GM21529 (cell line): ENCODE measurements around the gene GOSR1.
"Not testable (repeated sequence)": the region's sequence is repeated elsewhere in the genome, so short reads cannot be mapped to it uniquely, and the experiment has no call there.

ENCODE experiments used
- ATAC-seq: cut with Tn5 transposase; IDR thresholded peaks from one replicate; pipeline ENCODE4 v1.9.1; 2021; ENCODE audit not compliant: unreplicated experiment

GOSR1 gene

DNA sequence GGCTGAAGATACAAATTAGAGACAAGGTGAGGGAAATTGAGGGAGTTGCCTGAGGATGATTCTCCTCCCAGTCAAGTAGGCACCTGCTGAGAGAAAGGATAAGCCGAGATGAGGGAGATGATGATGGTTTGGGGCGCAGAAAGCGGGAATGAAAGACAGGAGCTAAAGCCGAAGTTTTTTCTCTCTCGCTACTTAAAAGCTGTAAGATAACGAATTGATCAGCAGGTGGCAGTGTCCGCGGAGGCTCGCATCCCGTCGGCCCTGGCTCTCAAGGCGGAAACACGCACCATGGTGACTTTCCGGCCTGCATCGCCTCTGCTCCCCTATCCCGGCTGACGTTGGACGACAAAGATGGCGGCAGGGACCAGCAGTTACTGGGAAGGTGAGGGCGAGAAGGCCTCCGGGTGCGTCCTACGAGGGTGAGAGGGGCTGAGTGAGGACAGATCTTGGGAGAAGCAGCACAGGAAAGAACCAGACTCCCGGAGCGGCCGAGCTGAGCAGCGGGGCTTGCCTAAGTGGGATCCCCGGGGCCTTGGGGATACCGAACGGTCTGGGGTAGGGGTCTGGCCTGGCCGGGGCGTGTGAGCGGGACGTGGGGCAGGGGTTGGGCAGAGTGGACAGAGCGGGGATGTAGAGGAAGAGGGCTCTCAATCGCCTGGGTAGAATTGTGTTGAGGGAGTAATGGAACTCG, at the start of gene GOSR1:
Gene GOSR1, plus strand, starts transcription at position 326 of the 691 bp plus-strand sequence. Its CDS starts 26 bp downstream, at position 352.
- ATAC-seq, result peak; percentile 94

DNA sequence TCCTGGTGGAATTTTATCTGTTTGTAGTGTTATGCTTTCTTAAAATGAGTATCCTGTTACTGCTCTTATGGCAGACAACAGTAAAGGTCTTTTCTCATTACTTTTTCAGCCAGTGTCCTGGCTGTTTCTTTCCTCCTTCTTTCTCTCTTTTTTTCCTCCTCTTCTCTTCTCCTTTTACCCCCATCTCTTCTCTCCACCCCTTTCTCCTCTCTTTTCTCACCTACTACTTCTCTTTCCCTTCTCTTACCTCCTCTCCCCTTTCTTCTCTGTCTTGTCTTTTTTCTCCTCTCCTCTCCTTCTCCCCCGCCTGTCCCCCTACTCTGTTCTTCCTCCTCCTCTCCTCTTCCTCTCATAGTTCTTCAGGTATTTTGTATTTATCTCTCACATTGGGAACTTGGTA, 49.6 kb upstream of the GOSR1 start:
- no peak for ATAC-seq

- ATAC-seq, result no peak
Measured at GRCh38 chr17:30429155-30429554, 48.1 kb upstream of the GOSR1 start.

- no peak for ATAC-seq
Measured at GRCh38 chr17:30433514-30433913, 43.7 kb upstream of the GOSR1 start.

GRCh38 chr17:30436729-30437128, 40.5 kb upstream of the GOSR1 start:
- ATAC-seq, result no peak

DNA sequence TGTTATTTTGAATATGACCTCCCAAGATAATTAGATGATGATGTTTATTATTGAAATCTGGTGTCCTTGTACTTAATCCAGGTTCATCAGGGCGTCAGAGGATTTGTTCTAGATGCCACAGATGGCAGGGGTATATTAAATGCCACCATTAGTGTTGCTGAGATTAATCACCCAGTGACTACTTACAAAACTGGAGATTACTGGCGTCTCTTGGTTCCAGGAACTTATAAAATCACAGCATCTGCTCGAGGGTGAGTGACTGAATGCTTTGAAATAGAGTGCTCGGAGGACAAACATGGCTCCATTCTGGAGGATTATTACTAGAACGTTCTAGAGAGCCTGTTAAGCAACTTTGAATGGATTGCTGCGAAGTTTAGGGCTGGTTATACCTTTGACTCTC, 33.5 kb upstream of the GOSR1 start:
- no peak for ATAC-seq

DNA sequence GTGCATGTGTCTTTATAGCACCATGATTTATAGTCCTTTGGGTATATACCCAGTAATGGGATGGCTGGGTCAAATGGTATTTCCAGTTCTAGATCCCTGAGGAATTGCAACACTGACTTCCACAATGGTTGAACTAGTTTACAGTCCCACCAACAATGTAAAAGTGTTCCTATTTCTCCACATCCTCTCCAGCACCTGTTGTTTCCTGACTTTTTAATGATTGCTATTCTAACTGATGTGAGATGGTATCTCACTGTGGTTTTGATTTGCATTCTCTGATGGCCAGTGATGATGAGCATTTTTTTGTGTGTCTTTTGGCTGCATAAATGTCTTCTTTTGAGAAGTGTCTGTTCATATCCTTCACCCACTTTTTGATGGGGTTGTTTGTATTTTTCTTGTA, 30.6 kb upstream of the GOSR1 start:
- not testable (repeated sequence) for ATAC-seq

- no peak for ATAC-seq
Measured at GRCh38 chr17:30449480-30449879, 27.7 kb upstream of the GOSR1 start.

DNA sequence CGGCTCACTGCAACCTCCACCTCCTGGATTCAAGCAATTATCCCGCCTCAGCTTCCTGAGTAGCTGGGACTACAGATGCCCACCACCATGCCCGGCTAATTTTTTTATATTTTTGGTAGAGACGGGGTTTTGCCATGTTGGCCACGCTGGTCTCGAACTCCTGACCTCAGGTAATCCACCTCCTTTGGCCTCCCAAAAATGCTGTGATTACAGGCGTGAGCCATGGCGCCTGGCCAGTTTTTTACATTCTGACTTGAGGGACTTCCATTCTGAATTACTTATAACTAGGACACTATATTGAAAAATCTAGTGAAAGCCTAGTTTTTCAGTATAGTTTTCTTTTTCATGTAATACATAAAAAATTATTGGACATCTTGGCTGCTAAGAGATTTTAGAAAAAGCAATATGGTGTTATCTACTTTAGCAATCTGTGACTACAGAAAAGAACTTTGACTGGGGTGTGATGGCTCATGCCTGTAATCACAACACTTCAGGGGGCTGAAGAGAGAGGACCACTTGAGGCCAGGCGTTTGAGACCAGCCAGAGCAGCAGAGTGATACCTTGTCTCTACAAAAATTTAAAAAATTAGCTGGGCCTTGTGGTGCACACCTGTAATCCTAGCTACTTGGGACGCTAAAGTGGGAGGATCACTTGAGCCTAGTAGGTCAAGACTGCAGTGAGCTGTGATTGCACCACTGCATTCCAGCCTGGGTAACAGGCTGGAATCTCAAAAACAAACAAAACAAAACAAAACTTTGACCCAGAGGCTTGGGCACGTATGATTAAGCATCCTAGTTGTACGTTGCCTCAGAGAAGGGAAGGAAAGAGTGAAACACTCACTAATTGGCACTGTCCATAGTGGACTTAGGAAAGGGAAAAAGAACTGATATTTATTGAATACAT, 26.8 kb upstream of the GOSR1 start:
- ATAC-seq, result no peak

- ATAC-seq, result no peak
Measured at GRCh38 chr17:30454635-30455034, 22.6 kb upstream of the GOSR1 start.

DNA sequence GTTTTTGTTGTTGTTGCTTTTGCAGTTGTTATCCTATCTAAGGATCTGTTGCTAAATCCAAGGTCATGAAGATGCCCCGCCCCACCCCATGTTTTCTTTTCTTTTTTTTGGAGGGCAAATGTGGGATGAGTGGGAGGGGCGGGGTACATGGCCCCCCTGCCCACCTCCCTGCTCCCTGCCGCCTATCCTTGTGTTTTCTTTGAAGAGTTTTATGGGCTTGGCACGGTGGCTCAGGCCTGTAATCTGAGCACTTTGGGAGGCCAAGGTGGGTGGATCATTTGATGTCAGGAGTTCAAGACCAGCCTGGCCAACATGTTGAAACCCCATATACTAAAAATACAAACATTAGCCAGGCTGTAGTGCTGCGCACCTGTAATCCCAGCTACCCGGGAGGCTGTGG, 18.8 kb upstream of the GOSR1 start:
- ATAC-seq, result no peak

DNA sequence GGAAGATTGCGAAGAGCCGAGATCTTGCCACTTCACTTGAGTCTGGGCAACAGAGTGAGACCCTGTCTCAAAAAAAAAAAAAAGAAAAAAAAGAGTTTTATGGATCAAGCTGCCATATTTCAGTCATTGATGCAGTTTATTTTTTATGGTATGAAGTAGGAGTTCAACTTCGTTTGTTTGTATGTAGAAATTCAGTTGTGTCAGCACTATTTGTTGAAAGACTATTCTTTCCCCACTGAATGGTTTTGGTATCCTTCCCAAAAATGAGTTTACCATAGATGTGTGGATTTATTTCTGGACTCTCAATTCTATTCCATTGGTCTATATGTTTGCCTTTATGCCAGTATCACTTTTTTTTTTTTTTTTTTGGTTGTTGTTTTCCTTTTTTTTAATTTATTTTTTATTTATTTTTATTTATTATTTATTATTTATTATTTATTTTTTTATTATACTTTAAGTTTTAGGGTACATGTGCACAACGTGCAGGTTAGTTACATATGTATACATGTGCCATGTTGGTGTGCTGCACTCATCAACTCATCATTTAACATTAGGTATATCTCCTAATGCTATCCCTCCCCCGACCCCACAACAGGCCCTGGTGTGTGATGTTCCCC, 18.3 kb upstream of the GOSR1 start:
- not testable (repeated sequence) for ATAC-seq

DNA sequence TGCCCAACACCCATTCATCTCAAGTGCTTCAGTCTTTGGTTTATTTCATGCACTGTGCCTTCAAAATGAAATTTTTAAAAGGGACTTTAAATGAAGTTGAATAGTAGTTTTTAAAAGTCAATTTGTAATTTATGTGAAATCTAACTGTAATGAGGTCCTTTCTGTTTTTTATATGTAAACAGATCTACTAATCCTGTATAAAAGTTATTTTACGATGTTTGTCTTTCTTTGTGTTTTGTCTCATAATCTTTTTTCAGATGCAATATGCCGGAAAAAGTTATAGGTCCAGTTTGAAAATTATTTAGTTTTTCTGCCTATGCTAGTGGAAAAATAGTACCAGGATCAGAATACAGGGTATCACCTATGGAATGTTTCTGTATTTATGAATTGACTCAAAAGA, 8.7 kb upstream of the GOSR1 start:
- ATAC-seq, result no peak

- ATAC-seq, result no peak
Measured at GRCh38 chr17:30472238-30472890, 4.8 kb upstream of the GOSR1 start.

DNA sequence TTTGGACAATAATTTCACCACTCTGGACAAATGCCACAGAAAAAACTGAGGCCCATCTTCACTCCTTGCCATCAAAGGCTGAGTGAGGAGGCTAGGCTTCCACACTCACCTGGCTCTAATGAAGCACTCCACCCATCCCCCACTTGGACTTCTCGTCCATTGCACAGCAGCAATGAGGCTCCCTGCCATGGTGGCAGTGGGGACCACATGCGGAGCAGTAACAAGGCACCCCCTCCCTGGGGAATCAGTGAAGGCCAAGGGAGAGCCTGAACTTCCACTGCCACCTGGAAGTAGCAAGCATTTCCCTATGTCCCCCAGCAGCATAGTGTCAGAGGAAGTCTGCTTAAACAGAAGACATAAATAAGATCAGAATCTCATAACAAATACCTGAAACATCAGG, 2.0 kb upstream of the GOSR1 start:
- ATAC-seq, result no peak

DNA sequence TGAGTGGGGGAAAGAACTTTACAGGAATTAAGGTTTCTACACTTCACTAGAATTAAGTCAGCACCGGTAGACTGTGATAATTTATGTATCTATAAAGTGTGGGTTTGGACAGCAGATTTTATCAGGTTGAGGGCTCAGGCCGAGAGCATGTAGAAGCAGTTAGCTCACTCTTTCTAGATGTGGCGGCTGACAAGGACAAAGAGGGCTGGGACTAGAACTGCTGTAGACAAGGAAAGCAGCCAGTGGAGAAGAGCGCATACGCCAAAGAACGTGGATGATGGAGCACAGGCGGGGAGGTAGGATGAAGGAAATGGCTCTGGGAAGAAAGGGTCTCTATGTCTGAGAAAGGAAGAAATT, 504 bp upstream of the GOSR1 start:
- peak; percentile 14 for ATAC-seq

DNA sequence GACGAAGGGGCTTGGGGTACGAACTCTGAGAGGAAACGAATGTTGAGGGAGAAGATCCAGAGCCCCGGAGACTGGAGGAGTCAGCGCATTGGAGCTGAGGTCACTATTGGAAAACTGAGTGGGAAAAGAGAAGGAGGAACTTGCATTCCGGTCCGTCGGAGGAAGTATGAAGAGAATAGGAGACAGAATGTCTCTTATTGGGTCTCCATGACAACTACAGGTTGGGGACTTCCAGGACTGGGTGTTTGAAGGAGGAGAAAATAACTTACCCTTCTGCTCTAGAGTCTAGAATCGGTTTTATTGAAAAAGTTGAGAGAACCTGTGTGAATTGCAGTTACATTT, 537 bp downstream of the GOSR1 start:
- peak; percentile 12 for ATAC-seq

DNA sequence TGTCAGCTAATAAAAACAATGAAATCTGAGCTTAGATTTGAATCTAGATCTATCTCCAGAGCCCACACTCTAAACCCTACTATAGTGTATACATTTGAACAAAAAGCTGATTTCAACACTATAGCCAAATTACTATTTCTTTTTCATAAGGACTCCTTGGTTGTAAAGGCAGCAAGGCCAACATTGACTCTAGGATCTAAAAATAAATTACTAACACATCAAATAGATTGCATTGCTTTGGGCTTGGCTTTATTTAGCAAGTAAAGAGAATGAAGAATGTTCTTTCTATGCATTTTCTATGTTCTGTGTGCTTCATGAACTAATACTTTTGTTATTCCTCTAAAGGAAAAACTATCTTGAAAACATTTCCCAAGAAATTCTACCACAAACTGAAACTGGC, 5.3 kb downstream of the GOSR1 start:
- no peak for ATAC-seq

DNA sequence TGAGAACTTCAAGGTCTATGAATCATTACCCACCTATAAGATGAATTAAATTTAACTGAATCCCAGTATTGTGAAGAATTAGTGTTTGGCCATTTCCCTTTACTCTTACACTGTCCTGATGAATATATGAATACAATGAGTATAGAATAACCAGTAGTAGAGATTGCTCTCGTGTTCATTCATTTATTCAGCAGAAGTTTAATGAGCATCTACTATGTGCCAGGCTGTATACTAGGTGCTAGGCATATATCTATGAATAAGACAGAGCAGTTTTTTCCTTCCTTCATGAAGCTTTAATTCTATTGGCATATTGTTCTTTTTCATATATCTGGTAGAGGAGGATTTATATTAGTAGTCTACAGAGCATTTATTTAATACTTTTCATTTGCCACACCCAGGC, 6.0 kb downstream of the GOSR1 start:
- ATAC-seq, result no peak

DNA sequence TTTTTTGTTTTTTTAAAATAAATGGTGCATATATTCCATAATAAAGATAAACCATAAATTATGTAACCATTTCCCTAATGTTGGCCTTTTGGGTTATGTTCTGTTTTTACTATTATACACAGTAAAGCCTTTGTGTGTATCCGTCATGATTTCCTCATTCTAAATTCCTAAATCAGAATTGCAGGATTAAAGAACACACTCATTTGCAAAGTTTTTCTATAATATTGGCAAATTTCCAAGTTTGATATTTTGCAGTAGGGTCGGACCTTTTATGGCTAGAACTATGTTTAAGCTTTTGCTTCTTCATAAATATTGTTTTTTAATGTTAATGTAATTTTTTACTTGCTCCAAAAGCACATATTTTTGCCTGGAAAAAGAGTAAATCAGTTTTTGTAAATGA, 16.6 kb downstream of the GOSR1 start:
- no peak for ATAC-seq

DNA sequence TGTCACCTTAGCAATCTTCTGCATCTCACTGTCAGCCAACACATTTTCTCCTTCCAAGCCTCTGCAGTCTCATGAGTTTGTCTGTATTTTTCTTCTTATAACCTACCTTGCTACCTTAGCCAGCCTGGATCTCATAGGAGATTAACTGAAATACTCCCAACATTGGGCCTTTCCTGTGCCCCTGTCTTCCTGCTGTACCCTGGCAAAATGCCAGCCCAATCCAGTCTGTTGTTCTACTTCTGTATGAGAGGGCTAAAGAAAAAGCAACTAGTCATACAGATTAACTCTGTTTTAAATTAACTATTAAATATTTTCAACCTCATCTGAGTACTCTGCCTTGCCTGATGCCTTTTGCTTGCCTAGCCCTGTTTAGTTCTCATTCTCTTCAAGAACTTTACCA, 18.4 kb downstream of the GOSR1 start:
- ATAC-seq, result no peak

- no peak for ATAC-seq
Measured at GRCh38 chr17:30503558-30503957, 26.4 kb downstream of the GOSR1 start.
